ENCODE data around the gene SLC12A6.
"Not testable (repeated sequence)": the region's sequence is repeated elsewhere in the genome, so short reads cannot be mapped to it uniquely, and the experiment has no call there.

Gene SLC12A6

DNA sequence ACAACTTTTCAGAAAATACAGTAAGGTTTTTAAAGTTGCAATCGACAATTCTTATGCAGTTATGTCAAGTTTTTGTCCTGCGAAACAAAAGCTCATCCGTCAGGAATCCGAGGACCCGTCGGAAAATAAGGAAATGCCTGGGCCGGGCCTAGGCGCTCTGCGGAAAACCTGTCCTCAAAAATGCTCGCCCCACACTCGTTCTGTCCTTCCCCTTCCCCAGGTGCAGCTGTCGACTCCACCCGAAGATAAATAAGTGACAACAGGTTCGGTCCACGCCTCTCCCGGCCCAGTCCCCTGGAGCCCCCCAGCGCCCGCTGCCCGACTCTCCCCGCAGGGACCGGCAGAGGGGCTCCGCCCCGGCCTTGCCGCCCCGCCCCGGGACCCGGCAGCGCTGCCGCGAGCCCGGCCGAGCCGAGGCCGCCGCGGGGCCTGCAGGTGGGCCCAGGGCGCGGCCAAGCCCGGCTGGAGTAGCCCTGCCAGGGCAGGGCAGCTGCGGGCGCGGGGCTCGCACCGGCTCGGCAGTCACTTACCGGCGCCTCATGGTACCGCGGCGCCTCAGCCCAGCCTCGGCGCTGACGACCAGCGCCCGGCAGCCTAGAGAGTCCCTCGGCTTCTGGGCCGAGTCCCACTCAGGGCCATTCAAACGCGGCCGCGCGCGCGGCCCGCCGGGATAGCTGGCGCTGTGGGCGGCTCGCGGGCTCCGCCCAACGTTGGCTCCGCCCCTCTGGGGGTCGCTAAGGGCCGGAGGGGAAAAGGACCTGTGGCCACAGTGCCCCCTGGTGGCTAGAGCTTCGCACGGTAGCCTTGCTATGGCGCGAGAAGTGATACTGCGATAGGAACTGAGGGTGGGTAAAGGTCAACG, 127.9 kb downstream of the SLC12A6 start, which contains the start of gene KATNBL1:
KATNBL1 (minus strand) TSS at position 676 of the 862 bp plus-strand sequence. CDS start 46,420 bp downstream, outside the sequence.
- ChIA-PET POLR2A (interaction anchor here (0.6 to 2.2 kb wide), 8 partner anchors 10 to 152 kb away, joined by 3 to 10 read pairs (median 6); partner anchors contain the start of genes EMC7 and PGBD4), CTCF (interaction anchor here (0.5 to 2.2 kb wide), 8 partner anchors 9 to 1117 kb away, joined by 3 to 13 read pairs (median 3); no protein-coding TSS in a partner anchor)
- peak; percentile 88 for DNase-seq (ENCODE audit: extremely low spot score)
- TF ChIP-seq FOXM1 (IDR thresholded peaks at IDR 0.05; ENCODE audit: borderline replicate concordance), result 0 out of 2 replicates have a peak, but pooled peaks have one; percentile 20
- TF ChIP-seq FOXA1 (IDR thresholded peaks at IDR 0.05), result no peak

DNA sequence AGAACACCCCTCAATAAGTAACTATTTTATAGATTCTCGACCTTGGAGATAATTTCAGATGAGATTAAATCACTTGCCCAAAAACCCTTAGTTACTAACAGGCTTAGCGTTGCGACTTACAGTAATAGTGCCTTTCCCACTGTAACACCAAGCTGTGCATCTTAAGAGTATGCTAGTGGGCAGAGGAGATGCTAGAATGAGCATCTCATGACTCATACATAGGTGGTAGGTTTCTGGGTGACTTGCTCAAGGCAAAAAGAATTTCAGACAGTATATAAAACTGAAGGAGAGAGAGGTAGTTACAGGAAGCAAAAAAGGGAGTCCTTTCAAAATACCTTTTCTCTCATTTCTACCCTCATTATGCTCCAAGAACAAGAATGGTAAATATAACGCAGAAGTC, 131.6 kb downstream of the SLC12A6 start:
- no peak for DNase-seq (ENCODE audit: extremely low spot score)
- CTCF ChIA-PET, result no interaction called here
- POLR2A ChIA-PET, result no interaction called here
- TF ChIP-seq ZNF384 (IDR thresholded peaks at IDR 0.05) (no peak), HDGF (IDR thresholded peaks at IDR 0.05; ENCODE audit: borderline replicate concordance) (no peak), FOXA1 (IDR thresholded peaks at IDR 0.05) (no peak), LEF1 (IDR thresholded peaks at IDR 0.05; ENCODE audit: borderline replicate concordance) (no peak), BHLHE40 (IDR thresholded peaks at IDR 0.05; ENCODE audit: borderline replicate concordance) (no peak), L3MBTL2 (conservative IDR thresholded peaks at IDR 0.05) (no peak), ARNT (IDR thresholded peaks at IDR 0.05) (no peak), TARDBP (IDR thresholded peaks at IDR 0.05) (no peak), ELF4 (IDR thresholded peaks at IDR 0.05) (no peak), SP1 (IDR thresholded peaks at IDR 0.05) (no peak), NFRKB (IDR thresholded peaks at IDR 0.05) (no peak), CTBP1 (IDR thresholded peaks at IDR 0.05; ENCODE audit: borderline replicate concordance) (no peak), FOXK2 (IDR thresholded peaks at IDR 0.05) (no peak), FOXM1 (IDR thresholded peaks at IDR 0.05; ENCODE audit: borderline replicate concordance) (no peak), SUZ12 (IDR thresholded peaks at IDR 0.05) (no peak)
- TF ChIP-seq, protein P1, sequence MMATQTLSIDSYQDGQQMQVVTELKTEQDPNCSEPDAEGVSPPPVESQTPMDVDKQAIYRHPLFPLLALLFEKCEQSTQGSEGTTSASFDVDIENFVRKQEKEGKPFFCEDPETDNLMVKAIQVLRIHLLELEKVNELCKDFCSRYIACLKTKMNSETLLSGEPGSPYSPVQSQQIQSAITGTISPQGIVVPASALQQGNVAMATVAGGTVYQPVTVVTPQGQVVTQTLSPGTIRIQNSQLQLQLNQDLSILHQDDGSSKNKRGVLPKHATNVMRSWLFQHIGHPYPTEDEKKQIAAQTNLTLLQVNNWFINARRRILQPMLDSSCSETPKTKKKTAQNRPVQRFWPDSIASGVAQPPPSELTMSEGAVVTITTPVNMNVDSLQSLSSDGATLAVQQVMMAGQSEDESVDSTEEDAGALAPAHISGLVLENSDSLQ (IDR thresholded peaks at IDR 0.05), result no peak

DNA sequence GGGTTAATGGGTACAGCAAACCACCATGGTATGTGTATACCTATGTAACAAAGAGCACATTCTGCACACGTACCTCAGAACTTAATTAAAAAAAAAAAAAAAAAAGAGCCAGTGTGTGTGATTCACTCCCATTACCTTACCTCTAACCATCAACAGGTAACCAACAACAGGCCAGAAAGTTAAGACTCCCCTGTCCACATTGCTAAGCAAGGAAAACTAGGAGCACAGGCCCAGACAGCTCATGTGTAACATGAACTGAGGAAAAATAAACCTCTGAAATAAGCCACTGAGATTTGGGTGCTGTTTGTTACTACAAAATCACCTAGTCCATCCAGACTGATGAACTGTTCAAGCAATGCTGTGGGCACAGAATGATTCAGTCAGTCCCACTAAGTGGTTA, 133.6 kb downstream of the SLC12A6 start:
- ChIA-PET POLR2A (no interaction called here), CTCF (no interaction called here)
- TF ChIP-seq ARNT (IDR thresholded peaks at IDR 0.05) (no peak), SP1 (IDR thresholded peaks at IDR 0.05) (no peak), FOXM1 (IDR thresholded peaks at IDR 0.05; ENCODE audit: borderline replicate concordance) (no peak), TARDBP (IDR thresholded peaks at IDR 0.05) (no peak), SUZ12 (IDR thresholded peaks at IDR 0.05) (no peak), FOXA1 (IDR thresholded peaks at IDR 0.05) (no peak), BHLHE40 (IDR thresholded peaks at IDR 0.05; ENCODE audit: borderline replicate concordance) (no peak), FOXK2 (IDR thresholded peaks at IDR 0.05) (no peak), L3MBTL2 (conservative IDR thresholded peaks at IDR 0.05) (no peak), ELF4 (IDR thresholded peaks at IDR 0.05) (no peak), LEF1 (IDR thresholded peaks at IDR 0.05; ENCODE audit: borderline replicate concordance) (no peak), NFRKB (IDR thresholded peaks at IDR 0.05) (no peak), CTBP1 (IDR thresholded peaks at IDR 0.05; ENCODE audit: borderline replicate concordance) (no peak), HDGF (IDR thresholded peaks at IDR 0.05; ENCODE audit: borderline replicate concordance) (no peak), ZNF384 (IDR thresholded peaks at IDR 0.05) (no peak)
- TF ChIP-seq, protein P1 (IDR thresholded peaks at IDR 0.05), result no peak
- no peak for DNase-seq (ENCODE audit: extremely low spot score)

DNA sequence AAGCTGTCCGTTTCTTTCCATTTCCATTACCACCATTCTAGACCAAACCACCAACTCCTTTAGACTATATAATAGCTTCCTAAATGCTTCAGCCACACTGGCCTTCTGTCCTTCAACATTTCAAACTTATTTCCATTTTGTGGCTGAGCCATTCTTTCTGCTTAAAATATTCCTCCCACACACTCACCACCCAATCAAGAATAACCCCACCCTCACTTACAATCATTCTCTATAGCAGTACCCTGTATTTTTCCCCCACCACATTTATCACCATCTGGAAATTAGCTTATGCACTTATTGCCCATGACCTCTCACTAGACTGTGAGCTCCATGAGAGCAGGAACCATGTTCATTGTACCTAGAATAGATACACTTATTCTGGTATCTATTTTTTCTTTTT, 134.3 kb downstream of the SLC12A6 start:
- CTCF ChIA-PET, result no interaction called here
- no peak for DNase-seq (ENCODE audit: extremely low spot score)
- POLR2A ChIA-PET, result no interaction called here
- no peak for TF ChIP-seq ZNF384 (IDR thresholded peaks at IDR 0.05)
- no peak for TF ChIP-seq CTBP1 (IDR thresholded peaks at IDR 0.05; ENCODE audit: borderline replicate concordance)
- TF ChIP-seq ARNT (IDR thresholded peaks at IDR 0.05), result no peak
- TF ChIP-seq TARDBP (IDR thresholded peaks at IDR 0.05), result no peak
- no peak for TF ChIP-seq FOXM1 (IDR thresholded peaks at IDR 0.05; ENCODE audit: borderline replicate concordance)
- TF ChIP-seq BHLHE40 (IDR thresholded peaks at IDR 0.05; ENCODE audit: borderline replicate concordance), result no peak
- no peak for TF ChIP-seq LEF1 (IDR thresholded peaks at IDR 0.05; ENCODE audit: borderline replicate concordance)
- TF ChIP-seq FOXA1 (IDR thresholded peaks at IDR 0.05), result no peak
- TF ChIP-seq SP1 (IDR thresholded peaks at IDR 0.05), result no peak
- no peak for TF ChIP-seq L3MBTL2 (conservative IDR thresholded peaks at IDR 0.05)
- TF ChIP-seq HDGF (IDR thresholded peaks at IDR 0.05; ENCODE audit: borderline replicate concordance), result no peak
- TF ChIP-seq ELF4 (IDR thresholded peaks at IDR 0.05), result no peak
- no peak for TF ChIP-seq NFRKB (IDR thresholded peaks at IDR 0.05)
- TF ChIP-seq SUZ12 (IDR thresholded peaks at IDR 0.05), result no peak
- no peak for TF ChIP-seq FOXK2 (IDR thresholded peaks at IDR 0.05)
- TF ChIP-seq, protein P1 (IDR thresholded peaks at IDR 0.05), result no peak

DNA sequence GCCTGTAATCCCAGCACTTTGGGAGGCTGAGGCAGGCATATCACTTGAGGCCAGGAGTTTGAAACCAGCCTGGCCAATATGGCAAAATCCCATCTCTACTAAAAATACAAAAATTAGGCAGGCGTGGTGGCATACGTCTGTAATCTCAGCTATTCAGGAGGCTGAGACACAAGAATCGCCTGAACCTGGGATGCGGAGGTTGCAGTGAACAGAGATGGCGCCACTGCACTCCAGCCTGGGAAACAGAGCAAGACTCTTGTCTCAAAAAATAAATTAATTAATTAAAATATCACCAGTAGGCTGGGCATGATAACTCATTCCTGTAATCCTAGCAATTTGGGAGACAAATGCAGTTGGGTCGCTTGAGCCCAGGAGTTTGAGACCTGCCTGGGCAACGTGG, 144.3 kb downstream of the SLC12A6 start:
- DNase-seq (ENCODE audit: extremely low spot score); POLR2A ChIA-PET; CTCF ChIA-PET: not testable (repeated sequence)

DNA sequence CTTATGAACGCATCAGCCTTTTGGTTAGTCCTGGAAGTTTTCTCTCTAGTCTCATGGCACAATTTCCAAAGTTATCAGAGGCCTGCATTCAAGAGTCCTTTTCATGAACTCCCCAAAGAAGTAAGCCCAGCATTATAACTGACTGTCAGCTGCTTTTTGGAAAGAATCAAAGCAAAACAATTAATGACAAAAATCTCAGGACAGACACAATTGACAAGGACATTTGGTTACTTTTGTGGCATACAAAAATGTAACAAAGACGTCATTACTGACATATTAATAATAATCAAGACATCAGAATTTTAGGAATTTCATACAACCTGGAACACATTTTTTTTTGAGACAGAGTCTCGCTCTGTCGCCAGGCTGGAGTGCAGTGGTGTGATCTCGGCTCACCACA, 148.9 kb downstream of the SLC12A6 start:
- CTCF ChIA-PET, result no interaction called here
- POLR2A ChIA-PET, result no interaction called here
- no peak for DNase-seq (ENCODE audit: extremely low spot score)
- TF ChIP-seq BHLHE40 (IDR thresholded peaks at IDR 0.05; ENCODE audit: borderline replicate concordance) (no peak), ZNF384 (IDR thresholded peaks at IDR 0.05) (no peak), SP1 (IDR thresholded peaks at IDR 0.05) (no peak), SUZ12 (IDR thresholded peaks at IDR 0.05) (no peak), FOXA1 (IDR thresholded peaks at IDR 0.05) (no peak), FOXM1 (IDR thresholded peaks at IDR 0.05; ENCODE audit: borderline replicate concordance) (no peak), ARNT (IDR thresholded peaks at IDR 0.05) (no peak), FOXK2 (IDR thresholded peaks at IDR 0.05) (no peak), LEF1 (IDR thresholded peaks at IDR 0.05; ENCODE audit: borderline replicate concordance) (no peak)
